Head of caudate nucleus (tissue), 42 donors: ENCODE data around the gene MADCAM1.

Source experiments
- DNase-seq, 42 donors: peaks; one replicate each; pipeline versions ENCODE4 v3.0.0 to v3.0.0-alpha.2; 2020 to 2021; ENCODE audit warnings: mixed read lengths in 7 of 42
- intact Hi-C: fragments of 100-400 bp; cut with DNase I; formaldehyde crosslinking; loops from one replicate; pipeline ENCODE4 v1.15.0; 2022

The MADCAM1 gene

DNA sequence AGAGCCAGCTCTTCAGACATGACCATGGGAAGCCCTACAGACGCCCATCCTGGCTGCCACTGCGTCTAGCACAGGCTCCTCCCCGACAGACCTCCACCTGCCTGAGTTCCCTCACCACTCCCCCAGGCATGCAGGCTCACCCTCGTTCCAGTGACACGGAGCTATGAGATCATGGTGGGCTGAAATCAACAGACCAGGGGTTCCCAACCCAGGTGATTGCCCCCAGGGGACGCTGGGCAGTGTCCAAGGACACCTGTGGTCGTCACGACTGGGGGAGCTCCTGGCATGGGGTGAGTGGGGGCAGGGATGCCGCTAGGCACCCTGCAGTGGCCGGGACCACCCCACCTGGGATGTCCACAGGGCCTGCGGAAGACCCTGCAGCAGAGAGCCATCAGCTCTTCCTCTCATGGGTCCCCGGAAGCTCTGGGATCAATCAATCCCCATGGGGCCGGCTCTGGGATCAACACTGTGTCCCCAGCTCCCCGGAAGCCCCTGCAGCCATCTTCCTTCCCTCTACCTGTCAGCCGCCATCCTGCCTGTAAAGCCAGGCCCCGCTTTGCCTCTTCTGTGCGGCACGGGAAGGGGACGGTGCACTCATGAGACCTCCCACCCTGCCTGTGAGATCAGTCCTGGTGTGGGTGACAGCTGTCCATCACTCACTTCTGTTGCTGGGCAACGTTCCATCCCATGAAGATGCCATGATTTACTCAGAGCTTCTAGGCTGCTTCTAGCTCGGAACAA is 12.8 kb upstream of the MADCAM1 start:
- intact Hi-C loops, result loop anchor here (10.0 kb wide), 1 partner anchor 99 kb away; no protein-coding TSS in a partner anchor
- DNase-seq, result no peak

DNA sequence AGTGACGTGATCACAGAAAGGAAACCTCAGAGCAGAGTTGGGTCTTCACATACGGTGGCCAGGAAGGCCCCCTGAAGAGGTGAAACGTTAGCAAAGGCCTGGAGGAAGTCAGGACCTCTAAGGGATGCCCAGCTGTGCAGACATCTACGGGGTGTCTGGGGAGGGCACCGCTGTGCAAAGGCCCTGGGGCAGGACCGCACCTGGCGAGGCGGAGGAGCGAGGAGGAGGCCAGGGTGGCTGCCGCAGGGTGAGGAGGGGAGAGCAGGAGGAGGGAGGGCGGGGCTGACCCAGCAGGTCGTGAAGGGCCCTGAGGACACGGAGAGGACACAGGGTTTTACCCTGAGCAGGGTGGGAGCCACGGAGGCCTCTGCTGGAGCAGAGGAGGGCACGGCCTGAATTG is 11.8 kb upstream of the MADCAM1 start:
- intact Hi-C loops, result loop anchor here (10.0 kb wide), 1 partner anchor 100 kb away; no protein-coding TSS in a partner anchor
- no peak for DNase-seq

DNA sequence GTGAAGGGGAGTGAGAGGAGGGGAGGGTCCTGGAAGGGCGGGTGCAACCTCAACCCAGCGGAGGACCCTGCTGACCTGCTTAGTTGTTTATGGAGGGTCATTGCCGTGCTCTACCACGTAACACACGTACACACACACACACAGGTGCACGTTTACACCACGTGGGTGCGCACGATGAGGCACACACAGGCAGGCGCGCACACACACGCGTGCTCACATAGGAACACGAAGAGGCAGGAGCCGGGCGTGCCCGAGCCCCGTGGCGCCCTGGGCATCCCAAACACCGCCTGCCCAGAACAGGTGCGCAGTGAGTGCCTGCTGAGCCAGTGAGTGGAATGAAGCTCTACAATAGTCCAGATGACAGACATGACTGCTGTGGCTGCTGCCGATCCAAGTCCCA is 11.2 kb upstream of the MADCAM1 start:
- DNase-seq, result peak in 2 of 42 donors; percentile 21 to 46
- intact Hi-C loops, result loop anchor here (10.0 kb wide), 1 partner anchor 100 kb away; no protein-coding TSS in a partner anchor

DNA sequence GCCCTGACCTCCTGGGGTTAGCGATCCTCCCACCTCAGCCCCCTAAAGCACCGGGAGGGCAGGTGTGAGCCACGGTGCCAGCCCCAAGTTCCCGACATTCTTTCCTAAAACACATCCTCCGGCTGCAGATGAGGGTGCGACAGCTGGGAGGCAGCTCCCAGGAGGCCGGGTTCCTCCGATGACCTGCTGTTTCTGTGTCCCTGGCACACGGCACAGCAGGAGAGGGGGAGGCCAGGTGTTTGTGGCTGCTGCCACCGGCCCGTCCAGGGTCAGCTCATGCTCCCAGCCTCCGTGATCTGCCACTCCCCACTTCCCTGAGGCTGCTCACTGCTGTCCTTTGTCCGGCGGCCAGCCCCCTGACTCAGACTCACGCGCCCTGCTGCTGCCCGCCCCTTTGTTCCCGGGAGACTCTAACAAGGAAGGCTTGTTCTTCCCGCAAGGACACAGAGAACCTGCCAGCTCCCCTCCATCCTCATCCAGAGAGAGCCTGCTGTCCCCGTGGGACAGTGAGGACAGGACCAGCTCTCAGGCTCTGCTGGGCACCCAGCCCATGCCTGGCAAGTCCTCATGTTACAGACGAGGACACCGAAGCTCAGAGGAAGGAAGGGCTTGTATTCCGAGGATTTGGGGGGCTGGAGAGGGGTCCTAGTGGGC is 10.6 kb upstream of the MADCAM1 start:
- intact Hi-C loops, result loop anchor here (10.0 kb wide), 1 partner anchor 101 kb away; no protein-coding TSS in a partner anchor
- DNase-seq, result peak; percentile 74 to 98 (median 91)

DNA sequence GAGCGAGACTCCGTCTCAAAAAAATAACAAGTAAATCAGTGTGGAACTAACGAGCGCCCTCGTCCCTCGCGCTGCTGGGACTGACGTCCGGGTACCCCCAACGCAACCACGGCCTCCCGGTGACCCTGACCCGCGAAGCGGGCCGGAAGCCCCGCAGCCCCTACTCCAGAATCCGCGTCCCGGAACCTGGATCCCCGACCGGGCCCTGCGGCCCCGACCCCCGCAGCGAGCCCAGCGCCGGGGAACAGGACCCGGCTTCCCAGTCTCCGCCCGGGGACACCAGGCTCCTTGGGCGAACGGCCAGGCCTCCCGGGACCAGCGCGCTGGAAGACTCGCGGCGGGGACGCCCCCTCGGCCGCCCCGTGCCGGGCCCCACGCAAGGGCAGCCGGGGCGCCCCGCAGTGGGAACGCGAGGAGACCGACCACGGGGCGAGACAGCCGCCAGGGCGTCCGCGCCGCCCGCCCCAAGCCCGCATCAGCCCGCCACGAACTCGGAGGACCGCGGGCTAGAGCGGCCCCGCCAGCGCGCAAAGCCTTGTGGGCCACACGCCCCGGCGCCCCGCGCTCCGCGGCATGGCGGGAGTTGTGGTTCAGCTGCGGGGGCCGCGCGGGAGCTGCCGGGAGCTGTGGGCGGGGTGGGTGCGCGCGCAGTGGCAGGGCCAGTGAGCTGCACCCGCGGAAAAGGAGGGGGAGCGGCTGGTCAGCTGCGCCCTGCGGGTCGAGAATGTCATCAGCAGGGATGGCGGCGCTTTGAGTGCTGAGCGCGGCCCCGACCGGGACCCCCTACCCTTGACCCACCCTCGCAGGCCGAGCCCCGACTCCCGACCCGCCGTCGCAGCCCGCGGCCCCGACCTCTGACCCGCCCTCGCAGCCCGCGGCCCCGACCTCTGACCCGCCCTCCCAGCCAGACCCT is 7.5 kb upstream of the MADCAM1 start:
- peak; percentile 88 to 99 (median 97) for DNase-seq
- intact Hi-C loops, result loop anchor here (2.0 to 10.0 kb wide), 2 partner anchors 18 to 104 kb away; partner anchors contain the start of gene TPGS1

DNA sequence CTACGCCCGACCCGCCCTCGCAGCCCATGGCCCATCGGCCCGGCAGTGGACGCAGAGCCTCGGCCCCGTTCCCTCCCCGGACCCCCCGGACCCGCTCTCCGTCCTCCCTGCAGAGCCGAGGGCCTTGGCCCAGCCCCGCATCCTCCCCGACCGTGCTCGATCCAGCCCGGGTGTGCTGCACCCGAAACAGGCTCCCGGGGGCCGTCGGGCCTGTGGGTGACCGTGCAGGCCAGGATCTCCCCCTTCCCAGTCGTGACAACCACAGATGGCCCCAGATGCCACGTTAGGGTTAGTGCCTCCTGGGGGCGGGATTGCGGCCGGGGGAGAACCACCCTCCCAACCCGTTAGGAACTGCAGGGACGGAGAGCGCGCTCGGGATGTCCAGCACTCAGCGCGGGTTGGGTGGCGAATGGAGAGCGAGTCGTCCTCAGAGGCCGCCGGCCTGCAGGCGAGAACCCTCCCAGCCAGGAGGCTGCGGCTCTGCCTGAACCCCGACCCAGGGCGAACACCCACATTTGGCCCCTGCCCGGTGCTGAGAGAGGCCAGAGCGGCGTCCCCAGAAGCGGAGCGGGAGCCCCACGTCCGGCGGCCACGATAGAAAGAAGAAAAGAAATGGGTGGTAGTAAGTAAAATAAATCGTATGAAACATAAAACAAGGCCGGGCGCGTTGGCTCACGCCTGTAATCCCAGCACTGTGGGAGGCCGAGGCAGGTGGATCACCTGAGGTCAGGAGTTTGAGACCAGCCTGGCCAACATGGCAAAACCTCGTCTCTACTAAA is 6.7 kb upstream of the MADCAM1 start:
- peak in 22 of 42 donors; percentile 23 to 66 (median 46) for DNase-seq
- intact Hi-C loops, result loop anchor here (2.0 to 10.0 kb wide), 2 partner anchors 17 to 105 kb away; partner anchors contain the start of gene TPGS1

DNA sequence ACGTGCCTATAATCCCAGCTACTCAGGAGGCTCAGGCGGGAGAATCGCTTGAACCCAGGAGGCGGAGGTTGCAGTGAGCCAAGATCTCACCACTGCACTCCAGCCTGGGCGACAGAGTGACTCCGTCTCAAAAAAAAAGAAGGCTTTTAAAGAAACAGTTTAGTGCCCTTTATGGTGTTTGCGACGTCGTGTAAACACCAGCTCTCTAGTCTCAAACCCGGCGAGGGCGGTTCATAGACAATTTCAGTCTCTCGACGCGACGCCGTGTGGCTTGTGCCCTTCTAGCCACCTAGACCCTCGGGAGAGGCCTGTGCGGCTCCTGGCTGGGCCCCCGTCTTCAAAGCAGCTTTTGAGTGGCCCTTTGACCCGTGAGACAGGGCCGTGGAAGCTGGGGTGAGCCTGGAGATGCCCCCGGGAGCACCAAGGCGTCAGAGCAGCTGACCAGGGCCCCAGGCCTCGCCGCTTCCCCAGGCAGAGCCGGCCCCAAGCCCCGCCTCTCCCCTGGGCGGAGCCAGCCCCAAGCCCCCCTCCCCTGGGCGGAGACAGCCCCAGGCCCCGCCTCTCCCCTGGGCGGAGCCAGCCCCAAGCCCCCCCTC is 5.0 kb upstream of the MADCAM1 start:
- intact Hi-C loops, result no loop called here
- peak in 1 of 42 donors; percentile 49 for DNase-seq

DNA sequence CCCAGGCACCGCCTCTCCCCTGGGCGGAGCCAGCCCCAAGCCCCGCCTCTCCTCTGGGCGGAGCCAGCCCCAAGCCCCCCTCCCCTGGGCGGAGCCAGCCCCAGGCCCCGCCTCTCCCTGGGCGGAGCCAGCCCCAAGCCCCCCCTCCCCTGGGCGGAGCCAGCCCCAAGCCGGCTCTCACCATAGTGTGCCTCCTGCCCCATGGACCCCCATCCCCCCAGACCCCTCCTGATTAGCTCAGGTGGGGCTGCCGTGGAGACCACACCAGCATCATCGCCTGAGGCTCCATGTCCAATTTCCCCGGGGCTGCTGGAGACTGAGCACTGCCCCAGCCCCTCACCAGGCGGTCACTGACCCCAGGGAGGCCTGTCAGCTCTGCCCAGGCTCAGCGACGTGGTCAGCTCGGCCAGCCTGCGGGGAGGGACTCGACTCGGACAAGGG is 4.2 kb upstream of the MADCAM1 start:
- DNase-seq, result no peak
- intact Hi-C loops, result no loop called here

DNA sequence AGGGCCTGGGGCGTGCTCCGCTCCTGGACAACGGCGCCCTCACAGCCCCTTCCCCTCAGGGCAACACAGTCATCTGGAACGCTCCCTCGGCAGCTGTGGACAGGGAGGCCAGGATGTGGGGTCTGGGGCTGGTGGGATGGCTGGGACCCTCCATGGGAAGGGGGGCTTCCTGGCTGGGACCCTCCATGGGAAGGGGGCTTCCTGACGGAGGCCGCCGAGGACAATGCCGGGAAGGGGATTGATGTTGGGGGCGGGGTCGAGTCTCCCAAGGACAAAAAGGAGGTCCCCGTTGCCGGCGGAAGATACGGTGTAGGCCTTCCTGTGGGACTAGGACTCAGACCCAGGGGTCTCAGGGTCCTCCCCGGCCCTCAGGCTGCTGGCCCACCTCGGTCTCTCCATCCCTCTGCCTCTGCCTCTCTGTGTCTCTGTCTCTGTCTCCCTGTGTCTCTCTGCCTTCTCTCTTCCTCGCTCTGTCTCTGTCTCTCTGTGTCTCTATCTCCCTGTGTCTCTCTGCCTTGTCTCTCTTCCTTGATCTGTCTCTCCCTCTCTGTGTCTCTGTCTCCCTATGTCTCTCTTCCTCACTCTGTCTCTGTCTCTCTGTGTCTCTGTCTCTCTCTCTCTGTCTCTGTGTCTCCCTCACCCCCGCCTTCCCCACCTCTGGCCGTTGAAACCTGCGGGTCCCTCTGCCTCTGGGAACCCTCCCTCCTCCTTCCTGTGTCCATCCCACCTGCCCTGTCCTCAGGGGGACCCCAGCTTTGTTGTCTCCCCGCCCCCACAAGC is 2.7 kb upstream of the MADCAM1 start:
- intact Hi-C loops, result no loop called here
- no peak for DNase-seq

DNA sequence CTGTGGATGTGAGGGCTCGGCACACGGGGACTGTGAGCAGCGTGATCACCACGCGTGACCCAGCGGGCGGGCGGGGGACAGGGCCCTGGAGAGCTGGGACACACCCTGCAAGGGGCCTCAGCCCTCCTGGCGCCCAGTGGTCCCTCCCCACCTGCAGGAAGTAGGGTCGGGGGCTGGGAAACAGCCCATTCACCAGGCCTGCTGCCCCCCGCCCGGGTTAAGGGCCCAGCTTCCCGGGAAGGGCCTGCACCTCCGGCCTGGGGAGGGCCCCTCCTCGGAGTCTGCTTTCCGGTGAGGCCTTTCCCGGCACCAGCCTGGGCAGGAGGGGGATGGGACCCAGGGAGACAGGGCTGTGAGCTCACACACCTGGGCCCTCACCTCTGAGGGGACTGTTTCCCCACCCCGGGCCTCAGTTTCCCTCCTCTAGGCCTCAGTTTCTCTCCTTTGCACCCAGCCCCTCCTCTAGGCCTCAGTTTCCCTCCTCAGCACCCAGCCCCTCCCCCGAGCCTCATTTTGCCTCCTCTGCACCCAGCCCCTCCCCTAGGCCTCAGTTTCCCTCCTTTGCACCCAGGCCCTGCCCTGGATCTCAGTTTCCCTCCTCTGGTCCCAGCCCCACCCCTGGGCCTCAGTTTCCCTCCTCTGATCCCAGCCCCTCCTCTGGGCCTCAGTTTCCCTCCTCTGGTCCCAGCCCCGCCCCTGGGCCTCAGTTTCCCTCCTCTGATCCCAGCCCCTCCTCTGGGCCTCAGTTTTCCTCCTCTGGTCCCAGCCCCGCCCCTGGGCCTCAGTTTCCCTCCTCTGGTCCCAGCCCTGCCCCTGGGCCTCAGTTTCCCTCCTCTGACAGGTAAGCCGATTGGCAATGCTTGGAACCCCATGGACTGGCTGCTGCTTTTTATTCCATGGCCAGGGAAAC is 1.9 kb upstream of the MADCAM1 start:
- intact Hi-C loops, result no loop called here
- no peak for DNase-seq

DNA sequence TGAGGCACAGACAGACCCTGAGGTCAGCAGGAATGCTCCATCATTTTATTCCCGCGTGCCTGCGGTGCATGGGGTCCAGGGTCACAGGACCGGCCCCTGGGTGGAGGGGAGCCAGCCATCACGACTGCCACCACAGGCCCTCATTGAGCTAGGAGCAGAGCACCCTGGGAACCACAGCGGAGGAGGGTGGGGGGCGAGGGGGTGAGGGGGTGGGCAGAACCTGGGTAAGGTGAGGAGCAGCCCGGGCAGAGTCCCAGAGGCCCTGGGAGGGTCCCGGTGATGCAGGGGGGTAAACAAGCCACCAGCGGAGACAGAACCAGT is 1.2 kb upstream of the MADCAM1 start:
- no peak for DNase-seq
- intact Hi-C loops, result no loop called here

DNA sequence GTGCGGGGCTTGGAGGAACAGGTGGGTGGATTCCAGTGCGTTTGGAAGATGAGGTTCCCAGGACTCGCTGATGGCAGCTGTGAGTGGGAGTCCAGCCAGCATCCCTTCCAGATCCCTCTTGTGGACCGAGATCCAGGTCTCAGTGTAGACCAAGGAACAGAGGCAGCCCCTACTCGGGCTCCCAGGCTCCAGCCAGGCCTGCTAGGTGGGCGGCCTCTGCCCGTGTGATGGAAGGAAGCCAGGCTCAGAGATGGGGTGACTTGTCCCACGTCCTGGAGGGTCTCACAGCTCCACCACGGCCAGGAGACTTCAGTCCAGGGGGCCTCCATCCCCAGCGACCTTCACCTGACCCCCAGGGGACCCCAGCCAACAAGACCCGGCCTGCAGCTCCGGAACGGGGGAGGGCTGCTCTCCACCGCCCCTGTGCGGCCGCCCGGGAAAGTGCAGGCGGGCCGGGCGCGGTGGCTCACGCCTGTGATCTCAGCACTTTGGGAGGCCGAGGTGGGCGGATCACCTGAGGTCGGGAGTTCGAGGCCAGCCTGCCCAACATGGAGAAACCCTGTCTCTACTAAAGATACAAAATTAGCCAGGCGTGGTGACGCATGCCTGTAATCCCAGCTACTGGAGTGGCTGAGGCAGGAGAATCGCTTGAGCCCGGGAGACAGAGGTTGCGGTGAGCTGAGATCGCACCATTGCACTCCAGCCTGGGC is 729 bp upstream of the MADCAM1 start:
- intact Hi-C loops, result no loop called here
- peak in 8 of 42 donors; percentile 23 to 62 (median 40) for DNase-seq

DNA sequence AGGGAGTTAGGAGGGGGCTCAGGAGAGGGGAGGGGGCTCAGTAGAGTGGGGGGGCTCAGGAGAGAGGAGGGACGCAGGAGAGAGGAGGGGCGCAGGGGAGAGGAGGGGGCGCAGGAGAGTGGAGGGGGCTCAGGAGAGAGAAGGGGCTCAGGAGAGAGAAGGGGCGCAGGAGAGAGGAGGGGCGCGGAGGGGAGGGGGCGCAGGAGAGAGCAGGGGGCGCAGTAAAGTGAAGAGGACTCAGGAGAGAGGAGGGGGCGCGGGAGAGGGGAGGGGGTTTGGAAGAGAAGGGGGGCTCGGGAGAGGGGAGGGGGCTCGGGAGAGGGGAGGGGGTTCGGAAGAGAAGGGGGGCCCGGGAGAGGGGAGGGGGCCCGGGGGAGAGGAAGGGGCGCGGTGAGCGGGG is 700 bp downstream of the MADCAM1 start:
- DNase-seq, result no peak
- intact Hi-C loops, result no loop called here

DNA sequence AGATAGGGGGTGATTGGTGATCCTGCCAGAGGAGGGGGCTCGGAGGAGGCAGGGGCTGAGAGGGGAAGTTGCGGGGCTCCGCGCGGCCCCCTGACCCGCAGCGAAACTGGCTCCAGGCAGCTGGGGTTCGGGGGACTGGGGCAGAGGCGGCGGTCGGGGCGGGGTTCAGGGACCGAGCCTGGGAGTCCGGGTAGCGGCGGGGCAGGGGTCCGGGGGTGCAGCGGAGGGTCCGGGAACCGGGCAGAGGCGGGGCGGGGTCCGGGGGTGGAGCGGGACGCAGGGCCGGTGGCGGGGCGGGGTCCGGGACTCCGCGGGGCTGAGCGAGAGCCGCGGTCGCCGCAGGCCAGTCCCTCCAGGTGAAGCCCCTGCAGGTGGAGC is 1.2 kb downstream of the MADCAM1 start:
- no peak for DNase-seq
- intact Hi-C loops, result no loop called here

DNA sequence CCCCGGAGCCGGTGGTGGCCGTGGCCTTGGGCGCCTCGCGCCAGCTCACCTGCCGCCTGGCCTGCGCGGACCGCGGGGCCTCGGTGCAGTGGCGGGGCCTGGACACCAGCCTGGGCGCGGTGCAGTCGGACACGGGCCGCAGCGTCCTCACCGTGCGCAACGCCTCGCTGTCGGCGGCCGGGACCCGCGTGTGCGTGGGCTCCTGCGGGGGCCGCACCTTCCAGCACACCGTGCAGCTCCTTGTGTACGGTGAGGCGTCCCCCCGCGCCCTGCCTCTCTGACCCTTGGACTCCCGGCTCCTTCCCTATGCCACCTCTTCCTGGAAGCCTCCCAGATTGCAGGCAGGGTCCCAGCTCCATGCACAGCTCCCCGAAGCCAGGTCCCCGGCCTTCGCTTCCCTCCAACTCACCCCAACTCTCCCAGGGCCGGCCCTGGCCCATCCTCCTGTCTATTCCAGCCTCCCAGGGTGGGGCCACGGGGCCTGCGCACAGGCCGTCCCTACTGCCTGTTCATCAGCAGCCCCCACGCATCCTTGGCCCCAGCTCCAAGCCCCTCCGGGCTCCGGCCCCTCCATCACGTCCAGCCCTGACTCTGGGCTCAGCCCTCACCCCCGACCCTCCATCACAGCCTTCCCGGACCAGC is 1.7 kb downstream of the MADCAM1 start:
- intact Hi-C loops, result no loop called here
- DNase-seq, result no peak
